HPDE6-E6E7 (cell line): ENCODE data around the gene TGFBR2.

Source experiments
- DNase-seq: peaks from one replicate; pipeline ENCODE4 v3.0.0; 2011; ENCODE audit warnings: missing footprints; ENCODE audit errors: extremely low spot score

Gene TGFBR2

DNA sequence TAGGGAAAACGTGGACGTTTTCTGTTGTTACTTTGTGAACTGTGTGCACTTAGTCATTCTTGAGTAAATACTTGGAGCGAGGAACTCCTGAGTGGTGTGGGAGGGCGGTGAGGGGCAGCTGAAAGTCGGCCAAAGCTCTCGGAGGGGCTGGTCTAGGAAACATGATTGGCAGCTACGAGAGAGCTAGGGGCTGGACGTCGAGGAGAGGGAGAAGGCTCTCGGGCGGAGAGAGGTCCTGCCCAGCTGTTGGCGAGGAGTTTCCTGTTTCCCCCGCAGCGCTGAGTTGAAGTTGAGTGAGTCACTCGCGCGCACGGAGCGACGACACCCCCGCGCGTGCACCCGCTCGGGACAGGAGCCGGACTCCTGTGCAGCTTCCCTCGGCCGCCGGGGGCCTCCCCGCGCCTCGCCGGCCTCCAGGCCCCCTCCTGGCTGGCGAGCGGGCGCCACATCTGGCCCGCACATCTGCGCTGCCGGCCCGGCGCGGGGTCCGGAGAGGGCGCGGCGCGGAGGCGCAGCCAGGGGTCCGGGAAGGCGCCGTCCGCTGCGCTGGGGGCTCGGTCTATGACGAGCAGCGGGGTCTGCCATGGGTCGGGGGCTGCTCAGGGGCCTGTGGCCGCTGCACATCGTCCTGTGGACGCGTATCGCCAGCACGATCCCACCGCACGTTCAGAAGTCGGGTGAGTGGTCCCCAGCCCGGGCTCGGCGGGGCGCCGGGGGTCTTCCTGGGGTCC lies at the start of gene TGFBR2:
Gene TGFBR2, plus strand, starts transcription at position 301 of the 731 bp plus-strand sequence. Its CDS starts 283 bp downstream, at position 584.
- peak; percentile 71 for DNase-seq

DNA sequence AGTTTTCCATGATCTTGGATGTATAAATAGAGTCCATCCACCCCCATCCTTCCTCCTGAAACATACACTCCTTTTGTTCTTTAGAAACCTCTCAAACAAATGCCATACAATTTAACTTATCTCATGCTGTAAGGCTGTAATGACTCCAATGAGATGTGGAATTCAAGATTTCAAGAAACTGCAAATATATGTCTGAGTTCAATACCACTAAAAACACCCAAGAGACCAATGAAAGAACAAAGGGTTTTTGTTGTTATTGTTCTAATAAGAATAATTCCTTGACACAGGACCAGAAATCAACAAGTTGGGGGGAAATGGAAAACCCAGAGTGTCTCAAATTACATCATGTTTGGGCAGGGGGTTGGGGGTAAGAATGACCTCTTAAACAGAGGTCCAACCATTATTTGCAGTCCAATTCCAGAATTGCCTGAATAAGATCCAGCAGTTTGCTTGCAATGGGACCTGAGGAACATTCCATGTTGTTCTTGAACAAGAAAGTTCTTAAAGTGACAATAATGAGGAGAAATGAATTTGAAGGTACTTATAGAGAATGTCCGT lies 48.6 kb upstream of the TGFBR2 start:
- DNase-seq = no peak

DNA sequence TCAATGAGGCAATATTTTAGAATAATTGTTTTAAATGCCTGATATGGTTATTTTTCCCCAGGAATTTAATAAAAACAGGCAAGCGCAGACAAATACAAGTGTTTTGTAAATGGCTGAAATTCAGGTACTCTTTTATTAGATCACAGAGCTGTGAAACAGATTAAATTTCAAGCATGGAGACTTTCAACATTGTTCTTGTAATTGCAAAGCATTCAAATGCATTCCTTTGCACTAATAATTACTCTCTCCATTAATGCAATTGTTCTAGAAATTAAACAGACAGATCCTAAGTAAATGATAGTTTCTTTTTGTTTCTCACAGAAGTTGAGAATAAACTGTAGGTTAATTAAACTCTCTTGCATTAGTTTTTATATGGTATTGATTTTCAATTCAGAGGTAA lies 42.4 kb upstream of the TGFBR2 start:
- DNase-seq = no peak

DNA sequence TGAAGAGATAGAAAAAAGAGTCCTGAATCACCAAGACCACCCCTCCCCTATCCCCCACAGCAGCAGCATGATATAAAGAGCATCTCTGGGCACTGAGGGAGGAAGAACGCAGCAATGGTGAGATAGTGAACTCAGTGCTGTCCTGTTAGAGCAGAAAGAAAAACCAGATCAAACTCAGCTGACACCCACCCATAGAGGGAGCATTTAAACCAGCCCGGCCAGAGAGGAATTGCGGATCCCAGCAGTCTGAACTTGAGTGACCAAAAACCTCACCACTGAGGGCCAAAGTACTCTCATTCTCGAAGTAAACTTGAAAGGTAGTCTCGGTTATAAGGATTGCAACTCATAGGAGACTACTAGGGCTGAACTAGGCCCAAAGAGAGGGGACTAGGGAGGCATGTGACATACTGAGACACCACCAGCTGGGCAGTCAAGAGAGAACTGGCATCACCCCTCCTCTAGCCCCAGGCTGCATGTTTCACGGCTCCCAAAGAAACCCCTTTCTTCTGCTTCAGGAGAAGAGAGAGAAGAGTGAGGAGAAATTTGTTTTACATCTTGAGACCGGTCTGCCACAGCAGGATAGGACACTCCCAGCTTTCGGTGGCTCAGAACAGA lies 39.2 kb upstream of the TGFBR2 start:
- no peak for DNase-seq

DNA sequence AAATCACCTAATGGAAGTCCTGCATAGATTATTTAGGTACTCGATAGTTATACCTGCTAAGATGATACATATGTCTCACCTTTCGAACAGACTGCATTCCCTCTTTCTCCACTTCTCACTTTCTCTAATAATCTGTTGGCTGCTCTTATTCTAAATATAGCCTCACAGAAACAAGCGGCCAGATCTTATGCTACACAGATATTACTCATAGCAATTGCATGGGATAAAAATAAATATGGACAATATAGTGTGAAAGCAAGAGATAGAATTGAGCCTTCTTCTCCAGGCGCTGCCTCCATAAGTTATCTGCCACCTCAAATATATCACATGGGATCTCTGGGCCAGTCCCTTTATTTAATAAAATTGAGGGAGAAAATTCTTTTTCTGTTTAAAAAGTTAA lies 29.5 kb upstream of the TGFBR2 start:
- DNase-seq = no peak

DNA sequence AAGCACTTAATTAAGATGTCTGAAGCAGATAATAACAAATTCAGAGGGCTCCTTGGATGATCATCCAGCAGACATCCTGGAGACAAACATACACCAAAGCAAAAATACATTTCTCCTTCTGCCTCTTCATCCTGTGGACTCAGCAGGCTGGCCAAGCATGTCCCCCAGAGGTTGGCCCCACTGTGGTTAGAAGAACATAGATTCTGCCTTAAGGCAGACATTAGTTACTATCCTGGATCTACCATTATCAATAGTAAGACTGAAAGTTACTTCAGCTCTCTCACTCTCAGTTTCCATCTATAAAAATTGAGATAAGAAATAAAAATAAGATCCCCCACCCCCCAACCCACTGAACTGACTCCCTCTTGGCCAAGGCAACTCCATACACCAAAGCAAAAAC lies 28.6 kb upstream of the TGFBR2 start:
- DNase-seq = no peak

DNA sequence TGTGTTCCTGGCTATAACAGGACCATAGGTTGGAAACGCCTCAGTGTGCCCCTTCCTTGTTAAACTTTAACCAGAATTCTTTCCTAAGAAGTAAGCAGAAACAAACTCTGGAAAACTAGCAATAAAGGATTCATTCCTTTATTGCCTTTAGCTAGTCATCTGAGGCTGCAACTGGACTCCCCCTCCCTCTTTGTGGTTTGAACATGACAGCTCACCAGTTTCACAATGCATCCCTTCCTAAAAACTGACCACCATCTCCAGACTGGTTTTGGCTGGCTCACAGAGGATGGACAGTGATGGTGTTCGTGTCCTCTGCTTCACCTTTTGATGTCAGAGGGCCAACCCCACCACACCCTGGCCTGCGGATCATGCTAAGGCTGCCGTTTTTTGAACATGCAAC lies 27.9 kb upstream of the TGFBR2 start:
- no peak for DNase-seq

DNA sequence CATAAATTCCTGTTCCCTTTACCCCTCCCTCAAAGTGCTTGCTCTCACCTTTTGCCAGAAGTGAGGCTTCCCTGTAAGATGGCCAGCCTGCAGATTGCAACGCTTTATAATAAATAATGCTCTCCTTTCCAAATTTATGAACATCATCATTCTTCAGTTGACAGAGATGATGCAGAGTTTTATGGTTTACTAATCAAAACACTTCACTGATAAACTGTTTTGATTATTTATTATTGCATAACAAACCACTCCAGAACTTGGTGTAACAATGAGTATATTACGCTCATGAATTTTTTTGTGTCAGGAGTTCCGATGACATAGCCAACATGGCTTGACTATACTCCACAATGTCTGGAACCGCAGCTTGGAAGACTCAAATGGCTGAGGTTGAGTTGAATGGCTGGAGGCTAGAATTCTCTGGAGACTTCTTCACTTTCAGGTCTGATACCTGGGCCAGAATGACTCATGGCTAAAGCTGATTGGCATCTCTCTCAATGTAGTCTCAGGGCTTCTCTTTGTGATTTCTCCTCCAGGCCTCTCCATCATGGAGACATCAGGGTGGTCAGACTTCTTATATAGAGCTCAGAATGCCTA lies 27.3 kb upstream of the TGFBR2 start:
- no peak for DNase-seq

DNA sequence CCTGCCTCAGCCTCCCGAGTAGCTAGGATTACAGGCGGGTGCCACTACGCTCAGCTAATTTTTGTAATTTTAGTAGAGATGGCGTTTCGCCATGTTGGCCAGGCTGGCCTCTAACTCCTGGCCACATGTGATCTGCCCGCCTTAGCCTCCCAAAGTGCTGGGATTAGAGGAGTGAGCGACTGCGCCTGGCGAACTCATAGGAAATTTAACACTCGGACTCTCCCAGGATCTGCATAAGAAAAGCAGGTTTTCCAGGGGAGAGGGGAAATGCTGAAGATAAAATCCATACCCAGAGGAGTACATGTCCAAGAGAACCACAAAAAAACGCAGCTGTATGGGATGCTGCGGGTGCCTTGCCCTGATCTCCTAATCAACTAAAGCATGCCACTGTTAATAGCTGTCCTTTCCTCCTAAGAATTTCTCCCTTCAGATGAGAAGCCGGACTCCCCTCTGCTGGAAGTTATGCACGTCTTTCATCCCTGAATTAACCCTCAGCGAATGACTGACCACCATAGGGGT lies 25.3 kb upstream of the TGFBR2 start:
- DNase-seq = no peak

DNA sequence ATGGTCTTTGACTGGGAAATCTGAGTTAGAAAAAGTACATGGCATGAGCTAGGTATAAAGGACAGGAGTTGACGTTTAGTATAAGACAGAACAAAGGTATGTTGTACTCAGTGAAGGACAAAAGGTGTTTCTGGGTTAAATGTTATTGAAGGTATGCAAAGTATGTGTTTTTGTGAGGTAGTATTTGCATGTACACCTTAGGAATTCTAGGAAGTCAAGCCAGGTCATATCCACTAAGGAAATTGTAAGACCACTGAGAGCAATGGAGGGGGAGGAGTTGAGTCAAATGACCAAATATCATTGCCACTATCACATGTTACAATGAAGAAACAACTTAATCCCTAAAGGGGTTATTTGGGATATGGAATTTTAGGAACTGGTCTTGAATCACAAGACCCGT lies 24.4 kb upstream of the TGFBR2 start:
- DNase-seq = no peak

DNA sequence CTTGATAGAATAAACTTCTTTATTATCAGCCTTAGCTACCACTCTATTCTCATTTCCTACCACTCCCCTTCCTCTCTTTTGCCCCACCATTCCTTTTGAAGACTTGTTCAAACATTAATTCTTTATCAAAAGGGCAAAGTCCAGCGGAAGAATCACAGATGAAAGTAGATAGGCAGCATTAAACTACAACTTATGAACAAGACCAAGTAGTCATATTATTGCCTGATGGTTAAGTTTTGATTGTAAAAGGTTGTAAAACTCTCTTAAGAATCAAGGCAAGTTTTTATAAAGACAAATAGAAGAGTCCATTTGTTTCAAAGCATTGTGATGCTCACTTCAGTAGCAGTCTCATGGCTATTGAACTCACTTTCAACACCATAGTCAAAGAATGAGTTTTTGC lies 22.4 kb upstream of the TGFBR2 start:
- DNase-seq = no peak

DNA sequence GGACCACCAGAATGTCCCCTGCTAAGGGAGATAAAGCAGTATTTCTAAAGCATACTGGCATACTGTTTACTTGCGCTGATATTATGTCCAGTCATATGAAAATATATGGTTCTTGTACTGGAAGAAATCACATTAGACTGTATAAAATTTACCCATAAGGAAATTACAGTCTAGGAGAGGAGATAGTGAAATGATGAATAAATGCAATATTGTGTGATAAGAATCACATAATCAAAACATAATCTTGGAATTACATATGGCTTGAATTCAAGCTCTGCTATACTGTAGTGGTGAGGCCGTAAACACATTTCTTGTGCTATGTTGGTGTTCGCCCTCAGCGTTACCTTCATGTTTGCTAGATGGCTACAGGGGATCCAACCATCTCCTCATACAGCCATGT lies 20.7 kb upstream of the TGFBR2 start:
- no peak for DNase-seq

DNA sequence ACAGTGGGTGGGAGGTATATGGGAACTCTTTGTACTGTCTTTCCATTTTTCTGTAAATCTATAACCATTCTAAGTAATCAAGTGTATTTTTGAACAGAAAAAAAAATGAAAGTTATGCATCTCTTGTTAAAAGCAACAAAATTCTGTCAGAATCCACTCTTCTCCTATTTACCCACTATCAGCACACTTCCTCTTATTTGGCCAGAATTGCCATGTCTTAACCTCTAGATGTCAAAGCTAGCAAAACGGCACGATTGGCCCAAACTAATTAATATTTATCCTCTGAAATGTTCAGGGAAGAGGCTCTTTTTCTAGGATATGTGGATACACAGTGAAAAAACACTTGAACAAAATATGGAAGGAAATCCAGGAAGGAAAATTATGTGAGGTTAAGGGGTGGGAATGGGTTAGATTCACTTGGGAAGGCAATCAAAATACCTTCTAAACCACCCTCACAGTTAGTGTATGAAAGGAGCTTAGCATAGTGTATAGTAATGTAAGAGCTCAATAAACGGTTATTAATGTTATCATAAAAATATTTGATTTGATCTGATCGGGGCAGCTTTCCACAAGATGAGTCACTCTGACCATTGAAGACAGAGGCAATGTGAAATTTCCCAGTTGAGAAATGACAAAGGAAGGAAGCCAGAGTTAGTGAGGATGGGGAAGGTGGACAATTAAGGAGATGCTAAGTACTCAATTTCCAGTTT lies 20.1 kb upstream of the TGFBR2 start:
- DNase-seq = no peak

DNA sequence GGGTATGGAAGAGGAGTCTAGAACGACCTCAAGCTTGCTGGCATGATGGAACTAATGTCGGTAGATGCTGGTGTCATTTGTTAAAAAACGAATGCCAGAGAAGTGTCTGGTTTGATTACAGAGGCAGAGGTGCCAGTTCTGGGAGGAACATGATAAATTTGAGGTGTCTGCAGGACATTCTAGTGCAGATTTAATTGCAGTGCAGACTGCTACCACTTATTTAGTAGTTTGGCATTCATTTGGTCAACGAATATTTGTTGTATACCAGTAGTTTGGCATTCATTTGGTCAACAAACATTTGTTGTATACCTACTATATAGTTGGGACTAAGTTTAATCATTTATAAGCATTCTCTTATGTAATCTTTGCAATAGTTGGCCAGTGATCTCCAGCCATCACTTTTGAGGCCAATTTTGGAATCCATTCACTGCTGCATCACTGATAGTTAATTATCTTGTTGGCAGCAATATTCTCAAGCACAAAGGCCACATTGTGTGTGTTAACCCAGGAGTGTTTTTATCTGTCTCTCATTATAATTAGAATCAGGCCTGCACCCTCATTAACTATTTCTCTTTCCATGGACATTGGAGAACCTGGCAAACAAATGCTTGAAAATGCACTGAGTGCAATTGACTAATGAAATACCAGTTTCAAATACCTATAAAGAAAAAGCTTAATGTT lies 19.5 kb upstream of the TGFBR2 start:
- no peak for DNase-seq

DNA sequence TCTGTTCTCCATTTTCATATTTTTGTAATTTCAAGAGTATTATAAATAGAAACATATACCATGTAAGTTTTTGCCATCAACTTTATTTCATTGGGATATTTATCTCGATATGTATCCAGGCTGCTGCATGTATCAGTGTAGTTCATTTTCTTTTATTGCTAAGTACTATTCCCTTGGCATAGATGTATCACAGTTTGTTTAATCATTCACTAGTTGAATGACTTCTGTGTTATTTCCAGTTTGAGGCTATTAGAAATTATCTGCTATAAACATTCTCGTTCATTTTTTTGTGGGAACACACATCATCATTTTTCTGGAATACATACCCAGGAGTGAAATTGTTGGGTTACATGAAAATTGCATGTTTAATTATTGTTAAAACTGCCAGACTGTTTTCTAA lies 18.5 kb upstream of the TGFBR2 start:
- DNase-seq = no peak

DNA sequence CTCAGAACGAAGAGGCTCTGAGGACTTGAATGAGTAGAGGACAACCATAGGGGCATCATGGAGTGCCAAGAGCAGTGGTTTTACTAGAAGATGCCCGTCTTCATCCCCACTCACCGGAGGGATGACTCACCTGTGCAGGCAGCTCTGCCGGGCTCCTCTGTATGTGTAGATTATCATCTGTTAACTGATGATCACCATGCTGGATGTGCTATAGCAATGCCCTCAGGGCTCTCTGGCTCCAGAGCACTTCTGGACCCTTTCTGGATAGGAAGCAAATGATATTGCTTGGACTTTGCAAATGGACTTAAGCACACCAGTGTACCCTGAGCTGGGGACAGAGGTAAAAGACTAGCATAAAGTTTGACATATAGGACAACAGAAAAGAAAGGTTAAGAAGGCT lies 10.2 kb upstream of the TGFBR2 start:
- no peak for DNase-seq

DNA sequence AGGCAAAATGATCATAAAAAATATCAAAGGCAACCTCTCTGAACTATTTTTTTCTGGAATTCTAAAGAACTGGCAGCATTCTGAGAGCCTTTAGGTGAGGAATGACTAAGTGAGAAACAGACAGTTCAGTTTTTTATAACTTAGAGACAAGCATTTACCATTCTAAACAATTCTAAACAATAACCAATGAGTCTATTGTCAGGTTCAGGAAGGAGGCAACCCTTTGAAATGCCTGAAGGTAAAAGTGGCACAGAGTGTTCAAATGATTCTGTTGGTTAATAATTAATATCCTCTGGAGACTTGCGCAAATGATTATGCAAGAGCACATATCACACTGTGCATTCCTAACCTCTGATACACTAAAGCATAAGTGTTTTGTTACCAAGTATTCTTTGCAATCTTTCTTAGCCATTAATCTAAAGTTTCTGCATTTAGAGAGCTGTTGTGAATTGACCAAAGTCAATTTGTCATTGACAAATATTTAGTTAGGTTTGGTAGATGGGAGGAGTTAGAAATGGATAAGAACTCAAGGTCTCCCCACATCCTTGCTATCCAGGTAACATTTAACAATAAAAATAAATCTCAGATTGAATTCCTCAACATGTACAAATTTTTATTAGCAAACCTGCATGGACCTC lies 9.2 kb upstream of the TGFBR2 start:
- peak; percentile 20 for DNase-seq

DNA sequence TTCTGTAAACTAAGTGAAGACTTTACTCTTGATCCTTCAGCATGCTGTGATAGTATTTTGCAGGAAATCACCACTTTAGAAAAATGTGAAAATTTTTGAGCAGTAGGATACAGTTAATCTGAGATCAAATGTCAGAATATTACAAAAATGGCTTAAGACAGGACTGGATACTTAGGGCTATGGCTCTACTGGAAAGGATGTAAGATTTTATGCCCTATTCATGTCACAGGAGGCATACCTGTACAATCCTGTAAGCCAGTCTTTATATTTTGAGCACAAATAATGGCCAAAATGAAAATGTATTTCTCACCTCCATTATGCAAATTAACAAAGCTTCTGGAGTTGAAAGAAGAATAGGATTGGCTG lies 8.6 kb upstream of the TGFBR2 start:
- no peak for DNase-seq

DNA sequence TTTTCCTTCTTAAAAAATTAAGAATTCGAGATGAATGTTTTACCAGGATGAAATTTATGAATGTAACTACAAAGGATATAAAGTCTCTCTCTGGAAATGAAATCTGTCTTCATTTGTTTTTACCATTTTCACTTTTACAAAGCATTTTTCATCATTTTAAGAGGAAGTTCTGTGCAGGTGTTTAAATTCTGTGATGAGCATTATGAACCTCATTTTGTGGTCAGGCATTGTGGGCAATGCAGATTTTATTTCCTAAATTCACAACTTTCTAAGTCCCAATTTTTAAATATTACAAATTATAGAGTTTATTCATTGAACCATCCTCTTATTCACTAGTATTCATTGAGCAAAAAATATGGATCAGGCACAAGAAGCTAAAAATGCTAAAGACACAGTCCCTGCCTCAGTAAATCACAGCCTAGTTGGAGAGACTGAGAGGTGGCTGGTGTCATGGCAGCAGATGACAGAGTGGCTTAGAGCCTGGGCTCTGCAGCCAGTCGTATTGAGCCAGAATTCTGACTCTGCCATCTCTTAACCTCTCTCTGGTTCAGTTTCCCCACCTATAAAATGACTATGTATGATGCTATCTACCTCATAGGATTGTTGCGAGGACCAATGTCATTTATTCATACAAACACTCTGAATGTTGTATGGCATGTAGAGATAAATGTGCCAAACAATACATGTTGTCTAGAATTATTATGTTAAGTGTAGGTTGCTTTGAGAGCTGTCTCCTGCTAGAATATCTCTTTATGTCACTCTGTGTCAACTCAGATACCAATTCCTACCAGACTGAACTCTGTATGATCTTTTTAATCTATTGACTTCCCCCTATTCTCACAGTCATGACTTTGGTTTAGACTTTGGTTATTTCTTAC lies 7.5 kb upstream of the TGFBR2 start:
- DNase-seq = no peak

DNA sequence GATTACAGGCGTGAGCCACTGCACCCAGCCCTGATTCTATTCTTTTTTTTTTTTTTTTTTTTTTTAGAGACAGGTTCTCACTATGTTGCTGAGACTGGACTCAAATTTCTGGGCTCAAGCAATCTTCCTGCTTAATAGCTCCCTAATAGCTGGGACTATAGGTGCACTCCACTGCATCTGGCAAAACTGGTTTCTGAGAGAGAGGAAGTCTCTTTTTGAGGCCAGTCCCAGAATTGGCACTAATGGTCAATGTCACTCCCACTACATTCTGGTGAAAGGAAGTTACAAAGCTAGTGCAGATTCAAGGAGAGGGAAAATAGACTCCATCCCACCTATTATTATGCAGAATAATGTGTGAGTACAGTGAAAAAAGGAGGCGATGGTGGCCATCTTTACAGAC lies 5.8 kb upstream of the TGFBR2 start:
- DNase-seq = no peak
